Neural crest cell (in vitro differentiated cells): ENCODE results near the gene PRKAG2. TPM values are rescaled to one million over a fixed set of nuclear protein-coding genes. Genes with fewer than 3 reads are reported as not detected.
A peak's percentile ranks its signal among the peaks of the same experiment; 100 is the strongest.

ENCODE experiments used
- DNase-seq: peaks from one replicate; pipeline ENCODE4 v3.0.0; 2021; ENCODE audit warnings: low read depth, mixed read lengths, low spot score
- H3K27ac Mint-ChIP-seq: one replicate; pipeline ENCODE4 v1.8.0; 2021; ENCODE audit warnings: mild to moderate bottlenecking, mixed read lengths; ENCODE audit not compliant: unreplicated experiment
- H3K27me3 Mint-ChIP-seq: 2 replicates; pipeline ENCODE4 v1.8.0; 2021; ENCODE audit warnings: low read depth, mild to moderate bottlenecking, mixed read lengths
- H3K36me3 Mint-ChIP-seq: 2 replicates; pipeline ENCODE4 v1.8.0; 2021; ENCODE audit warnings: low read depth, mild to moderate bottlenecking, mixed read lengths
- H3K4me1 Mint-ChIP-seq: 2 replicates; pipeline ENCODE4 v1.8.0; 2021; ENCODE audit warnings: mixed read lengths
- H3K4me3 Mint-ChIP-seq: one replicate; pipeline ENCODE4 v1.8.0; 2021; ENCODE audit warnings: mild to moderate bottlenecking, mixed read lengths
- H3K9me3 Mint-ChIP-seq: 2 replicates; pipeline ENCODE4 v1.8.0; 2021; ENCODE audit warnings: mixed read lengths
- total RNA-seq: library from RNA; stranded (reverse); gene quantifications from 2 replicates; pipeline ENCODE4 v1.2.1, GENCODE V29; 2021
- TF ChIP-seq, protein P1 (sequence below): fragments of 200-600 bp; sonication (generic); conservative IDR thresholded peaks from 2 replicates; pipeline ENCODE4 v1.5.0; 2021; ENCODE audit warnings: antibody characterized with exemption, mild to moderate bottlenecking

PRKAG2 gene
- total RNA-seq, 1 donor from 2014 or later, result 12.5 TPM

- Mint-ChIP-seq H3K4me1 (peaks cover 14% of the 10 kb centered on the region), H3K9me3 (no peaks in the 10 kb centered on the region), H3K4me3 (no peak overlapping the region), H3K27ac (no peak overlapping the region), H3K36me3 (no peaks in the 10 kb centered on the region), H3K27me3 (no peaks in the 10 kb centered on the region)
- DNase-seq, result no peak
- TF ChIP-seq, protein P1, sequence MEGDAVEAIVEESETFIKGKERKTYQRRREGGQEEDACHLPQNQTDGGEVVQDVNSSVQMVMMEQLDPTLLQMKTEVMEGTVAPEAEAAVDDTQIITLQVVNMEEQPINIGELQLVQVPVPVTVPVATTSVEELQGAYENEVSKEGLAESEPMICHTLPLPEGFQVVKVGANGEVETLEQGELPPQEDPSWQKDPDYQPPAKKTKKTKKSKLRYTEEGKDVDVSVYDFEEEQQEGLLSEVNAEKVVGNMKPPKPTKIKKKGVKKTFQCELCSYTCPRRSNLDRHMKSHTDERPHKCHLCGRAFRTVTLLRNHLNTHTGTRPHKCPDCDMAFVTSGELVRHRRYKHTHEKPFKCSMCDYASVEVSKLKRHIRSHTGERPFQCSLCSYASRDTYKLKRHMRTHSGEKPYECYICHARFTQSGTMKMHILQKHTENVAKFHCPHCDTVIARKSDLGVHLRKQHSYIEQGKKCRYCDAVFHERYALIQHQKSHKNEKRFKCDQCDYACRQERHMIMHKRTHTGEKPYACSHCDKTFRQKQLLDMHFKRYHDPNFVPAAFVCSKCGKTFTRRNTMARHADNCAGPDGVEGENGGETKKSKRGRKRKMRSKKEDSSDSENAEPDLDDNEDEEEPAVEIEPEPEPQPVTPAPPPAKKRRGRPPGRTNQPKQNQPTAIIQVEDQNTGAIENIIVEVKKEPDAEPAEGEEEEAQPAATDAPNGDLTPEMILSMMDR, result no peak
These were observed 155.2 kb downstream of the PRKAG2 start for GRCh38 chr7:151721694-151722093.

DNA sequence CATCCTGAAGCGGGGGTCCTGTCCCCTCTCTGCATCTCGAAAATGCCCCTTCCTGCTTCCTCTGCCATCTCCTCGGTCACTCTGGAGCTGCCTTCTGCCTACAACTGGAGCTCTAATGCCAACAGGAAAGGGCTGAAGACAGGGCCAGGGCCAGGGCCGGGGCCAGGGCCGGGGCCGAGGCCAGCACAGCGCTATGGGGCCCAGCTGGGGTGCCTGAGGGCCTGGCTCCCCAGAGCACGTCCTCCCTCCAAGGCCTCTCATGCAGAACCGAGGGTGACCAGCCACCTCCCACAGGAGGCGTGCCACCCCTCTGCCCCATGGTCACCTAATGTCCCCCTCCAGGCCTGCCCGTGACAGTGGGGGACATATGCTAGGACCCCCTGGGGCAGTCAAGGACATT, 155.7 kb downstream of the PRKAG2 start:
- TF ChIP-seq, protein P1, result no peak
- Mint-ChIP-seq H3K27ac (no peak overlapping the region), H3K4me3 (no peak overlapping the region), H3K9me3 (no peaks in the 10 kb centered on the region), H3K27me3 (no peaks in the 10 kb centered on the region), H3K36me3 (no peaks in the 10 kb centered on the region), H3K4me1 (peaks cover 9% of the 10 kb centered on the region)
- no peak for DNase-seq

- no peak for DNase-seq
- no peak overlapping the region for H3K4me3 Mint-ChIP-seq
- peak overlapping the region; percentile 81 for H3K27ac Mint-ChIP-seq
- no peaks in the 10 kb centered on the region for H3K36me3 Mint-ChIP-seq
- TF ChIP-seq, protein P1, result no peak
- peaks cover 7% of the 10 kb centered on the region for H3K4me1 Mint-ChIP-seq
- no peaks in the 10 kb centered on the region for H3K9me3 Mint-ChIP-seq
- H3K27me3 Mint-ChIP-seq, result no peaks in the 10 kb centered on the region
These were observed 156.6 kb downstream of the PRKAG2 start for GRCh38 chr7:151720280-151720679.

GRCh38 chr7:151719897-151720242, 157.0 kb downstream of the PRKAG2 start:
- TF ChIP-seq, protein P1, result no peak
- no peaks in the 10 kb centered on the region for H3K9me3 Mint-ChIP-seq
- H3K27me3 Mint-ChIP-seq, result no peaks in the 10 kb centered on the region
- H3K27ac Mint-ChIP-seq, result peak overlapping the region; percentile 81
- DNase-seq, result no peak
- peaks cover 3% of the 10 kb centered on the region for H3K4me1 Mint-ChIP-seq
- H3K4me3 Mint-ChIP-seq, result no peak overlapping the region
- no peaks in the 10 kb centered on the region for H3K36me3 Mint-ChIP-seq

GRCh38 chr7:151719031-151719896, 157.7 kb downstream of the PRKAG2 start:
- H3K4me1 Mint-ChIP-seq, result peaks cover 3% of the 10 kb centered on the region
- DNase-seq, result no peak
- no peaks in the 10 kb centered on the region for H3K9me3 Mint-ChIP-seq
- TF ChIP-seq, protein P1, result no peak
- H3K36me3 Mint-ChIP-seq, result no peaks in the 10 kb centered on the region
- no peak overlapping the region for H3K4me3 Mint-ChIP-seq
- peak overlapping the region; percentile 84 for H3K27ac Mint-ChIP-seq
- no peaks in the 10 kb centered on the region for H3K27me3 Mint-ChIP-seq
